Measurements from ENCODE around the gene MAPKAPK5.

MAPKAPK5 gene

GRCh38 chr12:111842556-111843396 is 748 bp downstream of the MAPKAPK5 start:
- peaks cover 19% of the 10 kb centered on the region for H4K20me1 ChIP-seq (ENCODE audit: insufficient read depth, low read length)
- peaks cover 42% of the 10 kb centered on the region for H3K4me1 ChIP-seq (ENCODE audit: insufficient read depth, low read length)
- ATAC-seq (ENCODE audit: insufficient read depth, low read depth) (peak; percentile 36), DNase-seq (no peak)
- H3K9me3 ChIP-seq (ENCODE audit: insufficient read depth, low read length, severe bottlenecking) = no peaks in the 10 kb centered on the region
- peak overlapping the region; percentile 96 for H2AFZ ChIP-seq (ENCODE audit: low read depth, low read length)
- peak overlapping the region; percentile 65 to 67 for H3K4me3 ChIP-seq (ENCODE audit: low read depth in 1 of 2, low read length in 2 of 2)
- TF ChIP-seq EZH2 (IDR thresholded peaks at IDR 0.05; ENCODE audit: borderline replicate concordance, low read depth, low read length, severe bottlenecking) (no peak), CTCF (IDR thresholded peaks at IDR 0.05; ENCODE audit: borderline replicate concordance, extremely low read depth, low read length, poor library complexity, severe bottlenecking) (no peak)
- peaks cover 80% of the 10 kb centered on the region for H3K79me2 ChIP-seq (ENCODE audit: insufficient read depth, low read length)
- no peaks in the 10 kb centered on the region for H3K27me3 ChIP-seq (ENCODE audit: insufficient read depth, low read length, poor library complexity)
- peak overlapping the region; percentile 90 for H3K27ac ChIP-seq (ENCODE audit: low read length)
- peak overlapping the region; percentile 80 for H3K4me2 ChIP-seq (ENCODE audit: insufficient read depth, low read length)
- peak overlapping the region; percentile 68 for H3K9ac ChIP-seq (ENCODE audit: low read depth, low read length)
- H3K36me3 ChIP-seq (ENCODE audit: insufficient read depth, low read length) = peaks cover 35% of the 10 kb centered on the region

- peaks cover 19% of the 10 kb centered on the region for H4K20me1 ChIP-seq (ENCODE audit: insufficient read depth, low read length)
- no peak overlapping the region for H3K4me3 ChIP-seq (ENCODE audit: low read depth in 1 of 2, low read length in 2 of 2)
- H3K9ac ChIP-seq (ENCODE audit: low read depth, low read length) = no peak overlapping the region
- ATAC-seq (ENCODE audit: insufficient read depth, low read depth) (no peak), DNase-seq (no peak)
- no peak overlapping the region for H2AFZ ChIP-seq (ENCODE audit: low read depth, low read length)
- H3K27ac ChIP-seq (ENCODE audit: low read length) = no peak overlapping the region
- peaks cover 94% of the 10 kb centered on the region for H3K79me2 ChIP-seq (ENCODE audit: insufficient read depth, low read length)
- peaks cover 26% of the 10 kb centered on the region for H3K4me1 ChIP-seq (ENCODE audit: insufficient read depth, low read length)
- H3K4me2 ChIP-seq (ENCODE audit: insufficient read depth, low read length) = no peak overlapping the region
- H3K36me3 ChIP-seq (ENCODE audit: insufficient read depth, low read length) = peaks cover 33% of the 10 kb centered on the region
- no peak for TF ChIP-seq EZH2 (IDR thresholded peaks at IDR 0.05; ENCODE audit: borderline replicate concordance, low read depth, low read length, severe bottlenecking)
- no peak for TF ChIP-seq CTCF (IDR thresholded peaks at IDR 0.05; ENCODE audit: borderline replicate concordance, extremely low read depth, low read length, poor library complexity, severe bottlenecking)
- no peaks in the 10 kb centered on the region for H3K27me3 ChIP-seq (ENCODE audit: insufficient read depth, low read length, poor library complexity)
- no peaks in the 10 kb centered on the region for H3K9me3 ChIP-seq (ENCODE audit: insufficient read depth, low read length, severe bottlenecking)
Measured at GRCh38 chr12:111846016-111846415, 4.0 kb downstream of the MAPKAPK5 start.

- Histone ChIP-seq H2AFZ (ENCODE audit: low read depth, low read length) (no peak overlapping the region), H3K36me3 (ENCODE audit: insufficient read depth, low read length) (peaks cover 29% of the 10 kb centered on the region), H3K9me3 (ENCODE audit: insufficient read depth, low read length, severe bottlenecking) (no peaks in the 10 kb centered on the region), H3K4me3 (ENCODE audit: low read depth in 1 of 2, low read length in 2 of 2) (no peak overlapping the region), H3K9ac (ENCODE audit: low read depth, low read length) (no peak overlapping the region), H3K4me2 (ENCODE audit: insufficient read depth, low read length) (no peak overlapping the region), H3K79me2 (ENCODE audit: insufficient read depth, low read length) (peaks cover 95% of the 10 kb centered on the region), H3K27me3 (ENCODE audit: insufficient read depth, low read length, poor library complexity) (no peaks in the 10 kb centered on the region), H3K4me1 (ENCODE audit: insufficient read depth, low read length) (no peaks in the 10 kb centered on the region), H3K27ac (ENCODE audit: low read length) (no peak overlapping the region), H4K20me1 (ENCODE audit: insufficient read depth, low read length) (peaks cover 4% of the 10 kb centered on the region; the same call in 1 of the 2 replicates)
- no peak for DNase-seq
- ATAC-seq (ENCODE audit: insufficient read depth, low read depth) = no peak
- TF ChIP-seq EZH2 (IDR thresholded peaks at IDR 0.05; ENCODE audit: borderline replicate concordance, low read depth, low read length, severe bottlenecking) = no peak
- TF ChIP-seq CTCF (IDR thresholded peaks at IDR 0.05; ENCODE audit: borderline replicate concordance, extremely low read depth, low read length, poor library complexity, severe bottlenecking) = no peak
Measured at GRCh38 chr12:111850526-111850925, 8.5 kb downstream of the MAPKAPK5 start.

Measured in DND-41 (cell line).